ENCODE measurements around the gene NFAT5.

- no peak for TF ChIP-seq CTCF (IDR thresholded peaks at IDR 0.05)
- no peak for TF ChIP-seq POLR2A (IDR thresholded peaks at IDR 0.05)
These were observed 31.0 kb upstream of the NFAT5 start for GRCh38 chr16:69534720-69535119.

Measured in ovary (tissue), 3 donors.